ENCODE data around the gene SECISBP2.

Gene SECISBP2

GRCh38 chr9:89312222-89312571, 6.1 kb upstream of the SECISBP2 start:
- Histone ChIP-seq H3K14ac (ENCODE audit: low read length) (no peak overlapping the region), H3K36me3 (ENCODE audit: control insufficient read depth in 1 of 2, insufficient read depth in 2 of 2, low read length in 2 of 2) (peaks cover 0 to 4% of the 10 kb centered on the region in 2 experiments), H2BK120ac (ENCODE audit: insufficient read depth, low read length, poor library complexity) (no peak overlapping the region), H3K9ac (ENCODE audit: low read length) (peak overlapping the region; percentile 98), H2BK5ac (ENCODE audit: low read depth, low read length, poor library complexity) (no peak overlapping the region), H3K79me1 (ENCODE audit: low read length) (peaks cover 15% of the 10 kb centered on the region), H3K4me3 (ENCODE audit: low read depth, low read length) (peak overlapping the region; percentile 56), H3K23ac (ENCODE audit: low read length) (no peak overlapping the region), H4K12ac (ENCODE audit: low read depth, low read length) (peak overlapping the region; percentile 43), H3K4ac (ENCODE audit: low read depth, low read length) (peak overlapping the region; percentile 97), H4K91ac (ENCODE audit: low read depth, low read length) (no peak overlapping the region), H3K4me2 (ENCODE audit: low read length) (peak overlapping the region; percentile 66), H3K9me3 (ENCODE audit: insufficient read depth, low read depth, low read length) (no peaks in the 10 kb centered on the region), H3K79me2 (ENCODE audit: control insufficient read depth, insufficient read depth, low read length, poor library complexity) (peaks cover 18% of the 10 kb centered on the region), H4K8ac (ENCODE audit: low read depth, low read length) (no peak overlapping the region), H3K18ac (ENCODE audit: low read length) (no peak overlapping the region), H3K4me1 (ENCODE audit: control insufficient read depth in 1 of 2, insufficient read depth in 2 of 2, low read length in 2 of 2) (peaks cover 5 to 6% of the 10 kb centered on the region in 2 experiments), H2AK5ac (ENCODE audit: low read length) (no peak overlapping the region), H2AFZ (ENCODE audit: insufficient read depth, low read length, poor library complexity) (no peak overlapping the region), H3K27ac (ENCODE audit: low read depth, low read length) (no peak overlapping the region), H2BK12ac (ENCODE audit: low read length) (no peak overlapping the region), H3K27me3 (ENCODE audit: insufficient read depth, low read length) (no peaks in the 10 kb centered on the region)
- WGBS (ENCODE audit: extremely low coverage, insufficient coverage, insufficient read length): no CpG with 5 or more reads among the region's 8 CpGs
- peak in 1 of 2 donors; percentile 21 for DNase-seq

GRCh38 chr9:89313842-89314241, 4.5 kb upstream of the SECISBP2 start:
- no CpG with 5 or more reads among the region's 1 CpG for WGBS (ENCODE audit: extremely low coverage, insufficient coverage, insufficient read length)
- Histone ChIP-seq H3K36me3 (ENCODE audit: control insufficient read depth in 1 of 2, insufficient read depth in 2 of 2, low read length in 2 of 2) (peaks cover 0 to 8% of the 10 kb centered on the region in 2 experiments), H2AK5ac (ENCODE audit: low read length) (no peak overlapping the region), H3K79me1 (ENCODE audit: low read length) (peaks cover 18% of the 10 kb centered on the region), H3K14ac (ENCODE audit: low read length) (no peak overlapping the region), H3K27ac (ENCODE audit: low read depth, low read length) (no peak overlapping the region), H2BK120ac (ENCODE audit: insufficient read depth, low read length, poor library complexity) (no peak overlapping the region), H4K12ac (ENCODE audit: low read depth, low read length) (no peak overlapping the region), H3K9me3 (ENCODE audit: insufficient read depth, low read depth, low read length) (no peaks in the 10 kb centered on the region), H3K4me3 (ENCODE audit: low read depth, low read length) (no peak overlapping the region), H3K4ac (ENCODE audit: low read depth, low read length) (peak overlapping the region; percentile 92), H2BK12ac (ENCODE audit: low read length) (no peak overlapping the region), H2BK5ac (ENCODE audit: low read depth, low read length, poor library complexity) (no peak overlapping the region), H3K4me1 (ENCODE audit: control insufficient read depth in 1 of 2, insufficient read depth in 2 of 2, low read length in 2 of 2) (peaks cover 3 to 5% of the 10 kb centered on the region in 2 experiments), H4K8ac (ENCODE audit: low read depth, low read length) (no peak overlapping the region), H2AFZ (ENCODE audit: insufficient read depth, low read length, poor library complexity) (no peak overlapping the region), H3K23ac (ENCODE audit: low read length) (no peak overlapping the region), H3K27me3 (ENCODE audit: insufficient read depth, low read length) (no peaks in the 10 kb centered on the region), H3K18ac (ENCODE audit: low read length) (no peak overlapping the region), H3K4me2 (ENCODE audit: low read length) (peak overlapping the region; percentile 50), H4K91ac (ENCODE audit: low read depth, low read length) (no peak overlapping the region), H3K9ac (ENCODE audit: low read length) (no peak overlapping the region), H3K79me2 (ENCODE audit: control insufficient read depth, insufficient read depth, low read length, poor library complexity) (peaks cover 20% of the 10 kb centered on the region)
- DNase-seq: no peak

GRCh38 chr9:89314955-89315354, 3.3 kb upstream of the SECISBP2 start:
- no peak overlapping the region for H4K91ac ChIP-seq (ENCODE audit: low read depth, low read length)
- H2AFZ ChIP-seq (ENCODE audit: insufficient read depth, low read length, poor library complexity): no peak overlapping the region
- no peak overlapping the region for H3K23ac ChIP-seq (ENCODE audit: low read length)
- DNase-seq: no peak
- H3K9me3 ChIP-seq (ENCODE audit: insufficient read depth, low read depth, low read length): no peaks in the 10 kb centered on the region
- no peak overlapping the region for H3K9ac ChIP-seq (ENCODE audit: low read length)
- no peak overlapping the region for H3K4me3 ChIP-seq (ENCODE audit: low read depth, low read length)
- peaks cover 0 to 8% of the 10 kb centered on the region in 2 experiments for H3K36me3 ChIP-seq (ENCODE audit: control insufficient read depth in 1 of 2, insufficient read depth in 2 of 2, low read length in 2 of 2)
- no peak overlapping the region for H2BK5ac ChIP-seq (ENCODE audit: low read depth, low read length, poor library complexity)
- WGBS (ENCODE audit: extremely low coverage, insufficient coverage, insufficient read length): no CpG with 5 or more reads among the region's 1 CpG
- peaks cover 15% of the 10 kb centered on the region for H3K79me1 ChIP-seq (ENCODE audit: low read length)
- H3K18ac ChIP-seq (ENCODE audit: low read length): no peak overlapping the region
- no peak overlapping the region for H3K4me2 ChIP-seq (ENCODE audit: low read length)
- H3K14ac ChIP-seq (ENCODE audit: low read length): no peak overlapping the region
- H2BK120ac ChIP-seq (ENCODE audit: insufficient read depth, low read length, poor library complexity): no peak overlapping the region
- no peak overlapping the region for H2AK5ac ChIP-seq (ENCODE audit: low read length)
- H3K4me1 ChIP-seq (ENCODE audit: control insufficient read depth in 1 of 2, insufficient read depth in 2 of 2, low read length in 2 of 2): peaks cover 0 to 2% of the 10 kb centered on the region in 2 experiments
- H3K79me2 ChIP-seq (ENCODE audit: control insufficient read depth, insufficient read depth, low read length, poor library complexity): peaks cover 21% of the 10 kb centered on the region
- H3K27me3 ChIP-seq (ENCODE audit: insufficient read depth, low read length): no peaks in the 10 kb centered on the region
- no peak overlapping the region for H3K27ac ChIP-seq (ENCODE audit: low read depth, low read length)
- H3K4ac ChIP-seq (ENCODE audit: low read depth, low read length): peak overlapping the region; percentile 64
- H2BK12ac ChIP-seq (ENCODE audit: low read length): no peak overlapping the region
- no peak overlapping the region for H4K8ac ChIP-seq (ENCODE audit: low read depth, low read length)
- H4K12ac ChIP-seq (ENCODE audit: low read depth, low read length): no peak overlapping the region

GRCh38 chr9:89315482-89315881, 2.8 kb upstream of the SECISBP2 start:
- peaks cover 17% of the 10 kb centered on the region for H3K79me2 ChIP-seq (ENCODE audit: control insufficient read depth, insufficient read depth, low read length, poor library complexity)
- no peak overlapping the region for H2AFZ ChIP-seq (ENCODE audit: insufficient read depth, low read length, poor library complexity)
- no peak overlapping the region for H4K91ac ChIP-seq (ENCODE audit: low read depth, low read length)
- no peak overlapping the region for H2BK12ac ChIP-seq (ENCODE audit: low read length)
- no peak overlapping the region for H2BK5ac ChIP-seq (ENCODE audit: low read depth, low read length, poor library complexity)
- no peak overlapping the region for H4K12ac ChIP-seq (ENCODE audit: low read depth, low read length)
- H3K4ac ChIP-seq (ENCODE audit: low read depth, low read length): no peak overlapping the region
- peaks cover 10% of the 10 kb centered on the region for H3K79me1 ChIP-seq (ENCODE audit: low read length)
- no peak overlapping the region for H4K8ac ChIP-seq (ENCODE audit: low read depth, low read length)
- no peak overlapping the region for H3K9ac ChIP-seq (ENCODE audit: low read length)
- no peak overlapping the region for H3K4me3 ChIP-seq (ENCODE audit: low read depth, low read length)
- no peaks in the 10 kb centered on the region for H3K9me3 ChIP-seq (ENCODE audit: insufficient read depth, low read depth, low read length)
- H3K14ac ChIP-seq (ENCODE audit: low read length): no peak overlapping the region
- H3K4me1 ChIP-seq (ENCODE audit: control insufficient read depth in 1 of 2, insufficient read depth in 2 of 2, low read length in 2 of 2): peaks cover 0 to 2% of the 10 kb centered on the region in 2 experiments
- peaks cover 0 to 10% of the 10 kb centered on the region in 2 experiments for H3K36me3 ChIP-seq (ENCODE audit: control insufficient read depth in 1 of 2, insufficient read depth in 2 of 2, low read length in 2 of 2)
- H2BK120ac ChIP-seq (ENCODE audit: insufficient read depth, low read length, poor library complexity): no peak overlapping the region
- no peak overlapping the region for H3K27ac ChIP-seq (ENCODE audit: low read depth, low read length)
- DNase-seq: no peak
- H3K4me2 ChIP-seq (ENCODE audit: low read length): no peak overlapping the region
- H3K23ac ChIP-seq (ENCODE audit: low read length): no peak overlapping the region
- no peak overlapping the region for H2AK5ac ChIP-seq (ENCODE audit: low read length)
- no peak overlapping the region for H3K18ac ChIP-seq (ENCODE audit: low read length)
- H3K27me3 ChIP-seq (ENCODE audit: insufficient read depth, low read length): no peaks in the 10 kb centered on the region
